ENCODE measurements around the gene ANKMY1.

- TF ChIP-seq CTCF (IDR thresholded peaks at IDR 0.05) (no peak), POLR2A (IDR thresholded peaks at IDR 0.05) (no peak)
These were observed 37.0 kb upstream of the ANKMY1 start for GRCh38 chr2:240594511-240595380.

All from lower leg skin (tissue), 3 donors.